Activated T-cell treated with anti-CD3 and anti-CD28 coated beads, Interleukin-2, amount 50 U/mL, for 72 hours (primary cell): Measurements from ENCODE around the gene SCRN1. TPM values are rescaled to one million over a fixed set of nuclear protein-coding genes. Genes with fewer than 3 reads are reported as not detected.
"Not testable (repeated sequence)": the region's sequence is repeated elsewhere in the genome, so short reads cannot be mapped to it uniquely, and the experiment has no call there.

ENCODE experiments used
- ATAC-seq, 2 donors: fragments of 150-1000 bp; cut with Tn5 transposase; replicated peaks in 1 of 2; 2 replicates each; pipeline ENCODE4 v1.10.0; 2021; ENCODE audit warnings: moderate library complexity in 2 of 2, mild to moderate bottlenecking in 1 of 2
- DNase-seq, 2 donors: peaks; one replicate each; pipeline ENCODE4 v3.0.0; 2021 to 2022; ENCODE audit warnings: mixed read lengths in 1 of 2
- H3K27ac Mint-ChIP-seq: one replicate; pipeline ENCODE4 v1.8.0; 2022; ENCODE audit warnings: mild to moderate bottlenecking, moderate library complexity, mixed read lengths
- H3K27me3 Mint-ChIP-seq: one replicate; pipeline ENCODE4 v1.8.0; 2022; ENCODE audit warnings: low read depth, mixed read lengths
- H3K36me3 Mint-ChIP-seq, 2 donors: one replicate each; pipeline ENCODE4 v1.8.0; 2022; ENCODE audit warnings: mixed read lengths in 2 of 2, mild to moderate bottlenecking in 1 of 2; ENCODE audit not compliant: insufficient read depth in 2 of 2
- H3K4me1 Mint-ChIP-seq: one replicate; pipeline ENCODE4 v1.8.0; 2022; ENCODE audit warnings: low read depth, mixed read lengths
- H3K4me3 Mint-ChIP-seq, 2 donors: one replicate each; pipeline ENCODE4 v1.8.0; 2022; ENCODE audit warnings: mild to moderate bottlenecking in 2 of 2, mixed read lengths in 2 of 2, moderate library complexity in 2 of 2
- H3K9me3 Mint-ChIP-seq, 2 donors: one replicate each; pipeline ENCODE4 v1.8.0; 2022; ENCODE audit warnings: mixed read lengths in 2 of 2
- total RNA-seq, 2 donors: library from RNA; stranded (reverse); gene quantifications; one replicate each; pipeline ENCODE4 v1.2.3, GENCODE V29; 2022

SCRN1 gene
- total RNA-seq, 2 donors from 2014 or later, result 10.3 to 14.0 TPM

DNA sequence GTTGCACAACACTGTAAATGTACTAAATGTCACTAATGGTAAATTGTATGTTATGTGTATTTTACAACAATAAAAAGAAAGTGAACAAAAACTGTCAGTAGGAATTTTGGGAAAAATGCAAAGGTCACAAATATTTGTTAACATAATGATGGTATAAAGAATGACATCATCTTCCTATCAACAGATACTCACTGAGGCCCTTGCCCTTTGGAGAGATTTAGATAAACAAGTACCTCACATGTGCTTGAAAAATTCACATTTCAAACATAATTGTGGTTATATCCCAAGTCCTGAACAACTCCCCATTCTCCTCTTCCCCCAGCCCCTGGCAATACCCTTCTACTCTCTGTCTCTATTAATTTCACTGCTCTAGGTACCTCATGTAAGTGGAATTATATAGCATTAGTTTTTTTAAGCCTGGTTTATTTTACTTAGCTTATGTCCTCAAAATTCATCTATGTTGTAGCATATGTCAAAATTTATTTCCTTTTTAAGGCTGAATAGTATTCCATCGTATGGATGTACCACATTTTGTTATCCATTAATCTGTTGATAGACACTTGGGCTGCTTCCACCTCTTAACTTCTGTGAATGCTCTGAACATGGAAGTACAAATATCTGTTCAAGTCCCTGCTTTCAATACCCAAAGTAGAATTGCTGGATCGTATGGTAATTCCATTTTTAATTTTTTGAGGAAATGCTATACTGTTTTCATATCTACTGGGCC, 92.8 kb downstream of the SCRN1 start:
- ATAC-seq (no peak), DNase-seq (no peak)
- no peaks in the 10 kb centered on the region for H3K4me1 Mint-ChIP-seq
- H3K27ac Mint-ChIP-seq, result no peak overlapping the region
- H3K27me3 Mint-ChIP-seq, result peaks cover 9% of the 10 kb centered on the region
- H3K4me3 Mint-ChIP-seq, result no peak overlapping the region
- peaks cover 0 to 3% of the 10 kb centered on the region in 2 donors for H3K36me3 Mint-ChIP-seq
- peaks cover 0 to 3% of the 10 kb centered on the region in 2 donors for H3K9me3 Mint-ChIP-seq

DNA sequence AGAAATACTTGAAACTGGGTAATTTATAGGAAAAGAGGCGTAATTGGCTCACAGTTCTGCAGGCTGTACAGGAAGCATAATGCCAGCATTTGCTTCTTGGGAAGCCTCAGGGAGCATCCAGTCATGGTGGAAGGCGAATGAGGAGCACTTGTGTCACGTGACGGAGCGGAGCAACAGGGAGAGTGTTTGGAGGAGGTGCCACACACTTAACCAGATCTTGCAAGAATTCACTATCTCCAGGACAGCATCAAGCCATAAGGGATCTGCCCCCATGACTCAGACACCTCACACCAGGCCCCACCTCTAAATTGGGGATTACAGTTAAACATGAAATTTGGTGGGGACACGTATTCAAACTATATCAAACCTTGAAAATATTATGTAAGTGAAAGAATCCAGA, 94.0 kb downstream of the SCRN1 start:
- H3K4me1 Mint-ChIP-seq, result no peaks in the 10 kb centered on the region
- ATAC-seq (no peak), DNase-seq (no peak)
- H3K9me3 Mint-ChIP-seq, result peaks cover 0 to 3% of the 10 kb centered on the region in 2 donors
- H3K27me3 Mint-ChIP-seq, result peaks cover 9% of the 10 kb centered on the region
- H3K4me3 Mint-ChIP-seq, result no peak overlapping the region
- H3K36me3 Mint-ChIP-seq, result peaks cover 0 to 3% of the 10 kb centered on the region in 2 donors
- no peak overlapping the region for H3K27ac Mint-ChIP-seq

DNA sequence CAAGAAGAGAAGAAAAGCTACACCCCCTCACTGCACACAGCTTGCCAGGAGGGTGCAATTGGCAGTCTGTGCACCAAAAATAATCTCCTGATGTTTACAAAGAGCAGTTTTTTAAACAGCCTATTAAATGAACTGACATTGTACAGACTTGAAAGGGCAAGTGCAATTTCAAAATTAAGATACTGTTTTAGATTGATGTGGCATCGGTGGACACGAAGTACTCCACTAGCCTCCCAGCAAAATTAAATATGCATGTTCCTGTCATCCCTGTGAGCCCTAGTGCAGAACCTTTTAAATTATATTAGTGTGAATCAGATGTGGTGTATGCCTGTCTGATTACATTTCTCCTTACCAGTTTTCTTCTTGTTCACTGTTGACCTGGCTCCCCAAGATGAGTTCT, 95.3 kb downstream of the SCRN1 start:
- peaks cover 9% of the 10 kb centered on the region for H3K27me3 Mint-ChIP-seq
- DNase-seq (no peak), ATAC-seq (no peak)
- no peak overlapping the region for H3K27ac Mint-ChIP-seq
- H3K9me3 Mint-ChIP-seq, result peaks cover 0 to 3% of the 10 kb centered on the region in 2 donors
- H3K4me3 Mint-ChIP-seq, result no peak overlapping the region
- H3K36me3 Mint-ChIP-seq, result peaks cover 0 to 3% of the 10 kb centered on the region in 2 donors
- no peaks in the 10 kb centered on the region for H3K4me1 Mint-ChIP-seq

DNA sequence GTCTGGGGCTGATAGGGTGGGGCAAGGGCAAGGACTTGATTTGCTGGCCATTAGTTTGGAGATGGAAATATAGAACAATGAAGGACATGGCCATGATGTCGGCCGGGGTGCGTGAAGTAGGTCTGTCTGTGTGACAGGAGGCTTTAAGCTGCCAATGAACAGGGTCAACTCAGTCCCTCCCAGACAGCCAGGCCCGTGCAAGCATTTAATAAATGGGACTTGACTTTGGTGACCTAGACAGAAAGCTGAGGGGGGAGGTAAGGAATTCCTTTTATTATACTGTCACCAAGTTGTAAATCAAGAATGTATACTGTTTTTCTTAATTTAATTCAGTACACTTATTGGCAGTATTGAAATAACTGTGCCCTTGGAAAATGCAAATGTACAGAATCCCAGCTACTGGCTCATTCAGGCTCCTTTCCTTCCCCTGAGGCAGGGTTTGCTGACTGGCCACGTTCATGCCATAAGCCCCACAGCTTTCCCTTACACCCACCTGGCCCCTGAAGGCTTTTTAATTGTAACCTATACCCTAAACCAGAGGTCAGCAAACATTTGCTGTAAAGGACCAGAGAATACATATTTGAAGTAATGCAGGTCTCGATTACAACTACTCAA, 96.1 kb downstream of the SCRN1 start:
- ATAC-seq (no peak), DNase-seq (no peak)
- Mint-ChIP-seq H3K36me3 (peaks cover 0 to 3% of the 10 kb centered on the region in 2 donors), H3K27ac (no peak overlapping the region), H3K27me3 (peaks cover 8% of the 10 kb centered on the region), H3K4me1 (no peaks in the 10 kb centered on the region), H3K9me3 (peaks cover 0 to 3% of the 10 kb centered on the region in 2 donors), H3K4me3 (no peak overlapping the region)

DNA sequence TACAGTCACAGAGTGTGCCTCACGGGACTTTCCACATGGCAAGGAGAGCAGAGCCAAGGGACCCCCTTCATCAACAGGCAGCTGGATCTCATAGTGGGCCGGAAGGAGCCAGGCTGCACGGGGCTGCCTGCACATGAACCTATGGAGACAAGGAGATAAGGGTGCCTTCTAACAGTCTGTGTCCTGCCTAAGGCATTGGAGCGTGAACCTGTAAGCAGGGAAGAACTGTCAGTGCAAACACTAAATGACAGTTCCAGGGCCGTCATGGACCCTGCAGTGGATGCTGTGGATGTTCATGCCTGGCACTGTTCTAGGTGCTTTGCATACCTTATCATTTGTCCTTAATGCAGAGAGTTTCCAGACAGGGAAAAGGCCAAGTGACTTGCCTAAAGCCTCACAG, 97.4 kb downstream of the SCRN1 start:
- no peak for ATAC-seq
- no peaks in the 10 kb centered on the region for H3K27me3 Mint-ChIP-seq

DNA sequence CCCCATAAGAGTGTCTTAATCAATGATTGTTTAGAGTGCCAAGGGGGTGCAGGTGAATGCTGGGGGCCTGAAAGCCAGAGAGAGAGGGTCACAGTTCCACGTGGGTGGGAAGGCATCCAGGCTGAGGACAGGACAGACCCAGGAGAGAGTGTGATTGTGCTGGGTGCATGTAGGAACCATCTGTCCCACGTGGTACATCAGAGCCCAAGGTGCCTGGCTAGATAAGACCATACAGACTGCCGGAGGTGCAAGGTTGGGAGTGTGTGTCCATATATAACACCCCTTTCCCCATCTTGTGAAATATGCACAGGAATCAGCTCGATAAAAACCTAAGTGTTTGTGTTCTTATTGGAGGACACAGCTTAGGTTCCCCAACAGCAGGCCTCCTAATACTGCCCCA, 97.8 kb downstream of the SCRN1 start:
- Mint-ChIP-seq H3K9me3 (no peaks in the 10 kb centered on the region), H3K36me3 (no peaks in the 10 kb centered on the region), H3K4me1 (no peaks in the 10 kb centered on the region), H3K27ac (no peak overlapping the region), H3K27me3 (no peaks in the 10 kb centered on the region), H3K4me3 (no peak overlapping the region)
- ATAC-seq (no peak), DNase-seq (no peak)

More for the DNA sequence above, 97.4 kb downstream of the SCRN1 start:
- Mint-ChIP-seq H3K9me3 (no peaks in the 10 kb centered on the region), H3K36me3 (peaks cover 0 to 1% of the 10 kb centered on the region in 2 donors), H3K4me3 (no peak overlapping the region), H3K4me1 (no peaks in the 10 kb centered on the region), H3K27ac (no peak overlapping the region)
- DNase-seq, result no peak

DNA sequence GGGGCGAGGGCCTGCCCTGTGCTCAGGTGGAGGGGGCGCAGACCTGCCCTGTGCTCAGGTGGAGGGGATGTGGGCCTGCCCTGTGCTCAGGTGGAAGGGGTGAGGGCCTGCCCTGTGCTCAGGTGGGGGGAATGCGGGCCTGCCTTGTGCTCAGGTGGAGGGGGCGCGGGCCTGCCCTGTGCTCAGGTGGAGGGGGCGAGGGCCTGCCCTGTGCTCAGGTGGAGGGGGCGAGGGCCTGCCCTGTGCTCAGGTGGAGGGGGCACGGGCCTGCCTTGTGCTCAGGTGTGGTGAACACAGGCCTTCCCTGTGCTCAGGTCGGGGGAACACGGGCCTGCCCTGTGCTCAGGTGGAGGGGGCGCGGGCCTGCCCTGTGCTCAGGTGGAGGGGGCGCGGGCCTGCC, 98.8 kb downstream of the SCRN1 start:
- not testable (repeated sequence) for H3K36me3 Mint-ChIP-seq, DNase-seq, H3K27me3 Mint-ChIP-seq, H3K4me3 Mint-ChIP-seq, H3K27ac Mint-ChIP-seq, ATAC-seq, H3K4me1 Mint-ChIP-seq, H3K9me3 Mint-ChIP-seq

- Mint-ChIP-seq H3K9me3 (no peaks in the 10 kb centered on the region), H3K27ac (no peak overlapping the region), H3K4me3 (no peak overlapping the region), H3K36me3 (no peaks in the 10 kb centered on the region), H3K27me3 (no peaks in the 10 kb centered on the region), H3K4me1 (no peaks in the 10 kb centered on the region)
- ATAC-seq (no peak), DNase-seq (no peak)
Measured at GRCh38 chr7:29890251-29890650, 99.3 kb downstream of the SCRN1 start.

DNA sequence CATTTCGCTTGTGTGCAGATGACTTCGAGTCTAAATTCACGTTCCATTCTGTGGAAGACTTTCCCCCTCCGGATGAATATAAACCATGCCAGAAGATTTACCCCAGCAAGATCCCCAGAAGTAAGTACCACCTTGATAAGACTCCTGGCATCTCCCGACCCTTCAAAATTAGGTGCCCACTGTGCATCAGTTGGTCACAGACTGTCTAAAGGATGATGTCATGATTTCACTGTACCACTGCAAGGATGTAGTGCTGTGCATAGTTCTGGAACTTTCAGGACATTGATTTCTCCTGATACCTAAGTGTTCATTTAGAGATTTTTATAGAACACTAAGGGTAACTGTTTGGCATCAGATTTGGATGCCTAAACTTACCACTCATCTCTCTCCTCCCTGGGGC, 100.3 kb downstream of the SCRN1 start:
- H3K36me3 Mint-ChIP-seq, result no peaks in the 10 kb centered on the region

GRCh38 chr7:29888006-29888405, 101.6 kb downstream of the SCRN1 start:
- no peak overlapping the region for H3K27ac Mint-ChIP-seq
- H3K9me3 Mint-ChIP-seq, result no peaks in the 10 kb centered on the region
- H3K4me1 Mint-ChIP-seq, result peaks cover 5% of the 10 kb centered on the region
- no peaks in the 10 kb centered on the region for H3K27me3 Mint-ChIP-seq
- ATAC-seq, result no peak
- H3K4me3 Mint-ChIP-seq, result no peak overlapping the region
- DNase-seq, result no peak
- no peaks in the 10 kb centered on the region for H3K36me3 Mint-ChIP-seq

More for the DNA sequence above, 100.3 kb downstream of the SCRN1 start:
- H3K27me3 Mint-ChIP-seq, result no peaks in the 10 kb centered on the region
- H3K4me1 Mint-ChIP-seq, result no peaks in the 10 kb centered on the region
- no peaks in the 10 kb centered on the region for H3K9me3 Mint-ChIP-seq
- no peak overlapping the region for H3K27ac Mint-ChIP-seq
- H3K4me3 Mint-ChIP-seq, result no peak overlapping the region
- ATAC-seq (no peak), DNase-seq (no peak)

GRCh38 chr7:29886827-29887226, 102.8 kb downstream of the SCRN1 start:
- no peak overlapping the region for H3K4me3 Mint-ChIP-seq
- ATAC-seq, result no peak

DNA sequence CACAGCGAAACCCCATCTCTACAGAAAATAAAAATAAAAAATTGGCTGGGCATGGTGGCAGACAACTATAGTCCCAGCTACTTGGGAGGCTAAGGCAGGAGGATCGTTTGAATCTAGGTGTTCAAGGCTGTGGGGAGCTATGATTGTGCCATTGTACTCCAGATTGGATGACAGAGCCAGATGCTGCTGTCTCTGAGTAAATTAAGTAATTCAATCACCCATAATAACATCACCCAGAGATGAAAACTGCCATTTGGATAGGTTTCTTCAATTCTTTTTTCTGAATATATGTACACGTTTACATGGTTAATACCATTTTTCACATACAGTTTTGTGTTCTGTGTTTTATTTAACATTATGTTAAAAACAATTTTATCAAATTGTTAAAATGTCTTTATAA, 104.0 kb downstream of the SCRN1 start:
- Mint-ChIP-seq H3K4me3 (no peak overlapping the region), H3K27me3 (no peaks in the 10 kb centered on the region), H3K9me3 (no peaks in the 10 kb centered on the region), H3K4me1 (peaks cover 9% of the 10 kb centered on the region), H3K27ac (no peak overlapping the region), H3K36me3 (no peaks in the 10 kb centered on the region)
- no peak for ATAC-seq
- no peak for DNase-seq

More at GRCh38 chr7:29886827-29887226, 102.8 kb downstream of the SCRN1 start:
- Mint-ChIP-seq H3K36me3 (no peaks in the 10 kb centered on the region), H3K4me1 (peaks cover 9% of the 10 kb centered on the region), H3K27ac (no peak overlapping the region), H3K9me3 (no peaks in the 10 kb centered on the region), H3K27me3 (no peaks in the 10 kb centered on the region)
- no peak for DNase-seq

GRCh38 chr7:29884399-29885272, 105.0 kb downstream of the SCRN1 start:
- ATAC-seq (no peak), DNase-seq (no peak)
- H3K4me3 Mint-ChIP-seq, result no peak overlapping the region
- H3K4me1 Mint-ChIP-seq, result peaks cover 9% of the 10 kb centered on the region
- no peaks in the 10 kb centered on the region for H3K9me3 Mint-ChIP-seq
- H3K36me3 Mint-ChIP-seq, result no peaks in the 10 kb centered on the region
- H3K27me3 Mint-ChIP-seq, result no peaks in the 10 kb centered on the region
- H3K27ac Mint-ChIP-seq, result no peak overlapping the region
